RWPE2 (cell line): ENCODE measurements around the gene ENAH.

Experiments used
- ATAC-seq: fragments of 200-7000 bp; cut with Tn5 transposase; 3 replicates; pipeline ENCODE4 v1.9.1; 2021; ENCODE audit warnings: low read depth
- DNase-seq: peaks from one replicate; pipeline ENCODE4 v3.0.0-alpha.2; 2020; ENCODE audit warnings: low spot score
- H3K27ac ChIP-seq: fragments of 450-650 bp; 2 replicates; pipeline ENCODE4 v1.5.1; 2017; ENCODE audit warnings: mild to moderate bottlenecking; ENCODE audit not compliant: poor library complexity, severe bottlenecking
- H3K27me3 ChIP-seq: fragments of 250-450 bp; sonication (Bioruptor Pico); 2 replicates; pipeline ENCODE4 v1.5.1; 2021; ENCODE audit warnings: mild to moderate bottlenecking, moderate library complexity; ENCODE audit not compliant: insufficient read depth, poor library complexity, severe bottlenecking
- H3K36me3 ChIP-seq: fragments of 250-450 bp; sonication (Bioruptor Pico); 2 replicates; pipeline ENCODE4 v1.5.1; 2020; ENCODE audit warnings: low read depth, mild to moderate bottlenecking, moderate library complexity
- H3K4me1 ChIP-seq: fragments of 250-450 bp; sonication (Bioruptor Pico); 2 replicates; pipeline ENCODE4 v1.5.1; 2021; ENCODE audit warnings: mild to moderate bottlenecking, moderate library complexity; ENCODE audit not compliant: insufficient read depth, poor library complexity, severe bottlenecking
- H3K4me3 ChIP-seq: fragments of 250-450 bp; sonication (Bioruptor Pico); 2 replicates; pipeline ENCODE4 v1.5.1; 2021; ENCODE audit warnings: mild to moderate bottlenecking, moderate library complexity; ENCODE audit not compliant: severe bottlenecking
- H3K9me3 ChIP-seq: fragments of 250-450 bp; sonication (Bioruptor Pico); 2 replicates; pipeline ENCODE4 v1.5.1; 2021; ENCODE audit warnings: mild to moderate bottlenecking, moderate library complexity; ENCODE audit not compliant: severe bottlenecking
- TF ChIP-seq, protein P1 (sequence below): fragments of 450-650 bp; IDR thresholded peaks from one replicate; pipeline ENCODE4 v1.5.1; 2017; ENCODE audit warnings: mild to moderate bottlenecking, moderate library complexity; ENCODE audit not compliant: poor library complexity, severe bottlenecking

The ENAH gene

DNA sequence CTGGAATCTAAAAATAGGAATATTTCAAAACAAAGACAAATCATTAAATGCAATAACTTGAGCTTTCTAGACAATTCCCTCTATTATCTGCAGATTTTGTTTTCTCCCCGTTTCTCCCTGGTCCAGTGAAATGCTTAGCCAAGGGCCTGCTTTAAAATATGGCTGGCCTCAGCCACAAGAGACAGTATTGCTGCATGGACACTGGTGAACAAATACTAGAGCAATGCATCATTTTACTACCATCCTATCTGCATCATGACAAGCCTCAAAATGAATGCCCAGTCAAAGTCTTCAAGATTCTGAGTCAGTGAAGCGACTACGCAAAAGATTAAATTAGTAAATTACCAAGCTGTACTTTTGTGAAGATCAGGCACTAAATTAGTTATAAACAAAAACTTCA is 80.5 kb downstream of the ENAH start:
- no peaks in the 10 kb centered on the region for H3K4me1 ChIP-seq
- no peaks in the 10 kb centered on the region for H3K27me3 ChIP-seq
- H3K9me3 ChIP-seq = no peaks in the 10 kb centered on the region
- TF ChIP-seq, protein P1, sequence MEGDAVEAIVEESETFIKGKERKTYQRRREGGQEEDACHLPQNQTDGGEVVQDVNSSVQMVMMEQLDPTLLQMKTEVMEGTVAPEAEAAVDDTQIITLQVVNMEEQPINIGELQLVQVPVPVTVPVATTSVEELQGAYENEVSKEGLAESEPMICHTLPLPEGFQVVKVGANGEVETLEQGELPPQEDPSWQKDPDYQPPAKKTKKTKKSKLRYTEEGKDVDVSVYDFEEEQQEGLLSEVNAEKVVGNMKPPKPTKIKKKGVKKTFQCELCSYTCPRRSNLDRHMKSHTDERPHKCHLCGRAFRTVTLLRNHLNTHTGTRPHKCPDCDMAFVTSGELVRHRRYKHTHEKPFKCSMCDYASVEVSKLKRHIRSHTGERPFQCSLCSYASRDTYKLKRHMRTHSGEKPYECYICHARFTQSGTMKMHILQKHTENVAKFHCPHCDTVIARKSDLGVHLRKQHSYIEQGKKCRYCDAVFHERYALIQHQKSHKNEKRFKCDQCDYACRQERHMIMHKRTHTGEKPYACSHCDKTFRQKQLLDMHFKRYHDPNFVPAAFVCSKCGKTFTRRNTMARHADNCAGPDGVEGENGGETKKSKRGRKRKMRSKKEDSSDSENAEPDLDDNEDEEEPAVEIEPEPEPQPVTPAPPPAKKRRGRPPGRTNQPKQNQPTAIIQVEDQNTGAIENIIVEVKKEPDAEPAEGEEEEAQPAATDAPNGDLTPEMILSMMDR = no peak
- H3K27ac ChIP-seq = no peak overlapping the region
- H3K4me3 ChIP-seq = no peak overlapping the region
- DNase-seq = no peak
- ATAC-seq = no peak
- H3K36me3 ChIP-seq = 0 out of 2 replicates have a peak, but pooled peaks cover under 1% of the 10 kb centered on the region

DNA sequence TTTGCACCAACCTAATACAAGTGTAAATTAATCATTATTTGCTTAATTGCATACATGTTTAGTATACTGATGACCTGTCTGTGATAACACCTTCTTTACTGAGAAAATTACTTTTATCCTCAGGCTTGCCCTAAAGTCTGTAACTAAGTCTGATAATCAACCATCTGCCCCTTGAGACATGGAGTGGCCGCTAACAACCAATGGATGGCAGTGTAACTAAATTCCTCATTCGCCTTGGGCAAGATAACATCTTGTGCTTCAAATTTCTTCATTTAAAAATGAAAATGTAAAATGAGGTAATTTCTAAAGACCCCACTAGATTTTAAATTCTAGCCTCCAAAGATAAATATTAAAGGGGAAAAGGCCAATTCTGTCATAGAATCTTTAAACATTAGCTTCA is 85.1 kb downstream of the ENAH start:
- Histone ChIP-seq H3K4me3 (no peak overlapping the region), H3K9me3 (no peaks in the 10 kb centered on the region), H3K27ac (no peak overlapping the region), H3K4me1 (no peaks in the 10 kb centered on the region), H3K36me3 (peaks cover 9% of the 10 kb centered on the region; the same call in 1 of the 2 replicates), H3K27me3 (no peaks in the 10 kb centered on the region)
- ATAC-seq = no peak
- TF ChIP-seq, protein P1 = no peak
- no peak for DNase-seq

DNA sequence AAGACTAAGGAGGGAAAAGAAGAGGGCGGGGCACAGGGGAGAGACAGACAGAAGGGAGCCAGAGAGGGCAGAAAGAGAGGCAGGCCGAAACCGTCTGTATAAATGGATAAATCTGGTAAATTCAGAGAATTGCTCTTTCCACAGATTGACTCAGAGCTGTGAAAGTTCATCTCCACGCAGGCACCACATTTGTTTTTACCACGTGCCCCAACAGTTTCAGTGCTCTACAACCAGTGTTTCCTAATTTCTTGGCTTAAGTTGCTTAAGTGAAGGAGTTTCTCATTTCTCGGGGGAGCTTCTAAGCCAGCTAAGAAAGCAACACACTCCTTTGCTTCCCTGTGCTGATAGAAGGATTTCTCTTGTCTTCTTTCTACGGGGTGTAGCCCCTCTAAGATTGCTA is 87.1 kb downstream of the ENAH start:
- Histone ChIP-seq H3K36me3 (peaks cover 9% of the 10 kb centered on the region; the same call in 1 of the 2 replicates), H3K27ac (no peak overlapping the region), H3K27me3 (no peaks in the 10 kb centered on the region), H3K4me3 (no peak overlapping the region), H3K4me1 (no peaks in the 10 kb centered on the region), H3K9me3 (no peaks in the 10 kb centered on the region)
- no peak for DNase-seq
- ATAC-seq = no peak
- TF ChIP-seq, protein P1 = no peak

DNA sequence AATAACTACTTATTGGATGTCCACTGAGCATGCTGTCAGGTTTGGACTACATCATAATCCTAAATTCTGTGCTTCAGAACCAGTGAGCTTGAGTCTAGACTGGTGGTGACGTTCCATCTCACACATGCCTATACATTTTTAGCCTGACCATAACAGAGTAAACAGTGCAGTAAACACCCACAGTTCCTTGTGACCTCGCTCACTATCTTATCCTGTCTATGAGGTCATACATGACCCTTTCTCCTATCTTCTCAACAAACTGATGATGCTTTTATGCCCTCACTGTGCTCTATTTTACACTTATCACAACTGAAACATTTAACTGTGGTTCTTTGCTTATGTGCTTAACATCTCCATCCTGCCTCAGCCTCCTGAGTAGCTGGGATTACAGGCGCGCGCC is 91.2 kb downstream of the ENAH start:
- peaks cover under 1% of the 10 kb centered on the region for H3K36me3 ChIP-seq
- ATAC-seq (no peak), DNase-seq (no peak)
- no peak overlapping the region for H3K27ac ChIP-seq
- no peaks in the 10 kb centered on the region for H3K27me3 ChIP-seq
- H3K4me3 ChIP-seq = no peak overlapping the region
- TF ChIP-seq, protein P1 = no peak
- H3K4me1 ChIP-seq = no peaks in the 10 kb centered on the region
- no peaks in the 10 kb centered on the region for H3K9me3 ChIP-seq

DNA sequence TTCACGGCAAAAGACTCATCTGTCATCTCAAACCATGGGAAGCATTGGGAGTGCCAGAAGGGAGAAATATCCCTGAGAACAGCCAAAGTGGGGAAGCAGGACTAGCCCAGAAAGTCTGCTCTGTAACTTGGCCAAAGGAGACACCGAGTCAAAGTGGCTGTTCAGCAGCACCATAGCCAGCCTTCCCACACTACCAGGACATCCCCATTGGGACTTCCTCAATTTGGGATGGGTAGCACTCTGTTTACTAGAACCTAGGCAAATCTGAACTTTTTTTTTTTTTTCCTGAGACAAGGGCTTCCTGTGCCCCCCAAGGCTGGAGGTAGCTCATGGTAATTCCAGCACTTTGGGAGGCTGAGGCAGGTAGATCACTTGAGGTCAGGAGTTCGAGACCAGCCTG is 93.0 kb downstream of the ENAH start:
- no peaks in the 10 kb centered on the region for H3K27me3 ChIP-seq
- no peaks in the 10 kb centered on the region; the same call in 1 of the 2 replicates for H3K36me3 ChIP-seq
- TF ChIP-seq, protein P1 = no peak

More for the DNA sequence above, 93.0 kb downstream of the ENAH start:
- no peak overlapping the region for H3K4me3 ChIP-seq
- ATAC-seq = no peak
- no peak for DNase-seq
- no peaks in the 10 kb centered on the region for H3K4me1 ChIP-seq
- H3K9me3 ChIP-seq = no peaks in the 10 kb centered on the region
- no peak overlapping the region for H3K27ac ChIP-seq
